ENCODE measurements around the gene COG4.
A peak's percentile ranks its signal among the peaks of the same experiment; 100 is the strongest.

COG4 gene

GRCh38 chr16:70465999-70466804 is 57.2 kb downstream of the COG4 start:
- H3K4me3 ChIP-seq (replicated peaks; ENCODE audit: low read depth, low read length), result no peak overlapping the region
- TF ChIP-seq CTCF (IDR thresholded peaks at IDR 0.05; ENCODE audit: insufficient read depth, low read length, poor library complexity, severe bottlenecking), result no peak
- DNase-seq (ENCODE audit: extremely low read depth, insufficient read length), result no peak
- H3K27me3 ChIP-seq (replicated peaks; ENCODE audit: control insufficient read depth, insufficient read depth, low read length), result no peaks in the 10 kb centered on the region
- H3K36me3 ChIP-seq (ENCODE audit: control insufficient read depth, insufficient read depth, low read length), result peaks cover 10% of the 10 kb centered on the region

GRCh38 chr16:70463235-70463634 is 60.1 kb downstream of the COG4 start:
- no peak for DNase-seq (ENCODE audit: extremely low read depth, insufficient read length)
- H3K36me3 ChIP-seq (ENCODE audit: control insufficient read depth, insufficient read depth, low read length), result peaks cover 10% of the 10 kb centered on the region
- no peaks in the 10 kb centered on the region for H3K27me3 ChIP-seq (replicated peaks; ENCODE audit: control insufficient read depth, insufficient read depth, low read length)
- no peak for TF ChIP-seq CTCF (IDR thresholded peaks at IDR 0.05; ENCODE audit: insufficient read depth, low read length, poor library complexity, severe bottlenecking)
- H3K4me3 ChIP-seq (replicated peaks; ENCODE audit: low read depth, low read length), result no peak overlapping the region

- DNase-seq (ENCODE audit: extremely low read depth, insufficient read length), result no peak
- H3K36me3 ChIP-seq (ENCODE audit: control insufficient read depth, insufficient read depth, low read length), result peaks cover 6% of the 10 kb centered on the region
- TF ChIP-seq CTCF (IDR thresholded peaks at IDR 0.05; ENCODE audit: insufficient read depth, low read length, poor library complexity, severe bottlenecking), result no peak
- H3K27me3 ChIP-seq (replicated peaks; ENCODE audit: control insufficient read depth, insufficient read depth, low read length), result no peaks in the 10 kb centered on the region
- no peak overlapping the region for H3K4me3 ChIP-seq (replicated peaks; ENCODE audit: low read depth, low read length)
These were observed 62.6 kb downstream of the COG4 start for GRCh38 chr16:70460737-70461261.

- no peak for TF ChIP-seq CTCF (IDR thresholded peaks at IDR 0.05; ENCODE audit: insufficient read depth, low read length, poor library complexity, severe bottlenecking)
- no peak for DNase-seq (ENCODE audit: extremely low read depth, insufficient read length)
- no peaks in the 10 kb centered on the region for H3K27me3 ChIP-seq (replicated peaks; ENCODE audit: control insufficient read depth, insufficient read depth, low read length)
- H3K4me3 ChIP-seq (replicated peaks; ENCODE audit: low read depth, low read length), result no peak overlapping the region
- H3K36me3 ChIP-seq (ENCODE audit: control insufficient read depth, insufficient read depth, low read length), result no peaks in the 10 kb centered on the region
These were observed 65.7 kb downstream of the COG4 start for GRCh38 chr16:70457446-70458166.

- peak; percentile 5 for TF ChIP-seq CTCF (IDR thresholded peaks at IDR 0.05; ENCODE audit: insufficient read depth, low read length, poor library complexity, severe bottlenecking)
- no peak for DNase-seq (ENCODE audit: extremely low read depth, insufficient read length)
- Histone ChIP-seq H3K36me3 (ENCODE audit: control insufficient read depth, insufficient read depth, low read length) (no peaks in the 10 kb centered on the region), H3K27me3 (replicated peaks; ENCODE audit: control insufficient read depth, insufficient read depth, low read length) (no peaks in the 10 kb centered on the region), H3K4me3 (replicated peaks; ENCODE audit: low read depth, low read length) (no peak overlapping the region)
These were observed 67.4 kb downstream of the COG4 start for GRCh38 chr16:70455910-70456309.

Measured in GM06990 (cell line).